HG03457 (cell line): Measurements from ENCODE around the gene NEGR1.

Experiments used
- ATAC-seq: cut with Tn5 transposase; IDR thresholded peaks from one replicate; pipeline ENCODE4 v1.9.1; 2021; ENCODE audit warnings: moderate number of reproducible peaks; ENCODE audit not compliant: unreplicated experiment

The NEGR1 gene

DNA sequence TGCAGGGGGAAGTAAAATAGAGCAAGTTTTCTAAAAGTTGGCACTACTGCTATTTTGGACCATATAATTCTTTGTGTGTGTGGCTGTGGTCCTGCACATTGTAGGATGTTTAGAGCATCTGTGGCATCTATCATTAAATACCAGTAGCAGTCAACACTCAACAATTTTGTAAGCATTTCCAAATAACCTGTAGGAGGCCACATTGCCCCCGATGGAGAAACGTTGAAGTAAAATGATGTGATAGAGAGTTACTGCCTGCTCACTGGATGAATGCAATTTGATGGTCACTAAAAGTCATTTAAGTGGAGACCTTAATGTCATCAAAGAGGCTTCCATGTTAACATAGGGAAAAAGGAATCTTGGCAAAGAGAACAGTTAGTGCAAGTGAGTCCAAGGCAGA lies 560.8 kb downstream of the NEGR1 start:
- no peak for ATAC-seq

DNA sequence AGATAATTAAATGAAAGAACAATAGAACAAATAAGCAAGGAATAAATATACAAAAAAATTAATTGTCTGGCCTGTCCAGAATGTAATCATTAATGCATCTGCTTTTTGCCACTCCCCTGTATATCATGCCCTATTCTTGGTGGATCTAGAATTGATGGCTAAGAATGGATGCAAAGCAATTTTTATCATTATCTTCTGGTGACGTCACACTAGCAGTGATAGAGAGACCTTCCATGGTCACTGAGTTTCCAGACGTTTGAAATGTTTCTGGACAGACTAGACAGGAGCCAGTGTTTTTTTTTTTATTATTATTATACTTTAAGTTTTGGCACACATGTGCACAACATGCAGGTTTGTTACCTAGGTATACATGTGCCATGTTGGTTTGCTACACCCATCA lies 563.0 kb downstream of the NEGR1 start:
- no peak for ATAC-seq

DNA sequence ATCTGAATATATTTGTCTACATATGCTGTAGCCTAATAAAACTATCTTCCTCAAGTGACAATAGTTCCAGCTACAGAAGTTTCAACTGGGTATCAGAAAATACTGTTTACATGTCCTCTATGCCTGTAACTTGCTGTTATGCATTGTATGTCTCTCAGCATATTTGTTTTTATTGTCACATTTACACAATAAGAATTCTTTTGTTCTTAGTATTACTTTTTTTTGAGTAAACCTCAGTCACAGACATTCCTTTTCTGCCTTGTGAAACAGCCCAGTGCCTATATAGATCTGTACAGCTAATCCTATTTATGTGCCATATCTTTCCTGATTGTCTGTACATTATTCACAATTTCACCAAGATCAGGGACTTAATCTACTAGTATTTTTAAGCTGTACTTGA lies 565.2 kb downstream of the NEGR1 start:
- no peak for ATAC-seq

DNA sequence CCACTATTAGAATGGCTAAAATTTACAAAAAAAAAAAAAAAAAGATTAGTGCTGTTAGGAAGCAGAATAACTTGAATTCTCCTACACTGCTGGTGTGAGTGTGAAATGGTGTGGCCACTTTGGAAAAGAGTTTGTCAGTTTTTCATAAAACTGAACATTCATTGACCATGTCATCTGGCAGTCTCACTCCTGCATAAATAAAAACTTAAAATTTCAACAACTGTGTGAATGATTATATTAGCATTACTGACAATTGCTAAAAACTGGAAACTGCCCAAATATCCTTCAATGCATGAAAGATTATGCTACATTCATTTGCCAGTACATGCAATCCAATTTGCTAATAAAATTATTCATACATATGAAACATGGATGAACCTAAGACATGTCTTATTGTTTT lies 570.9 kb downstream of the NEGR1 start:
- ATAC-seq: no peak

DNA sequence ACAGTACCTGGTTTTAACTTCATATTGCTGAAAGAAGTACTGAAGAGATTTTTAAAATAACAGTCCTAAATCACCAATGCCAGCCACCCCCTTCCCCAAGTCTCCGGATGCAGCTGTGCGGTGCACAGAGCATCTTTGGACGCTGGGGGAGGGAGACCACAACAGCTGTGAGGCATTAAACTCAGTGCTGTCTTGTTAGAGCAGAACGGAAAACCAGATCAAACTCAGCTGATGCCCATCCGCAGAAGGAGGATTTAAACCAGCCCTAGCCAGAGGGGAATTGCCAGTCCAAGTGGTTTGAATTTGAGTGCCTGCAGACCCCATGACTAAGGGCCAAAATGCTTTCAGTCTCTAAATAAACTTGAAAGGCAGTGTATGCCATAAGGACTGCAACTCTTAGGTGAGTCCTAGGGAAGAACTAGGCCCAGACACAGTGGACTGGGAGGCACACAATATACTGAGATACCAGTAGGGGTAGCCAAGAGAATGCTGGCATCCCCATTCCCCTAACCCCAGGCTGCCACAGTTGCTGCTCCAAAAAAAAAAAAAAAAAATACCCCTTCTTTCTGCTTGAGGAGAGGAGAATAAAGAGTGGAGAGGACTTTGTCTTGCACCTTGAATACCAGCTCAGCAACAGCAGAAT lies 576.2 kb downstream of the NEGR1 start:
- ATAC-seq: no peak

DNA sequence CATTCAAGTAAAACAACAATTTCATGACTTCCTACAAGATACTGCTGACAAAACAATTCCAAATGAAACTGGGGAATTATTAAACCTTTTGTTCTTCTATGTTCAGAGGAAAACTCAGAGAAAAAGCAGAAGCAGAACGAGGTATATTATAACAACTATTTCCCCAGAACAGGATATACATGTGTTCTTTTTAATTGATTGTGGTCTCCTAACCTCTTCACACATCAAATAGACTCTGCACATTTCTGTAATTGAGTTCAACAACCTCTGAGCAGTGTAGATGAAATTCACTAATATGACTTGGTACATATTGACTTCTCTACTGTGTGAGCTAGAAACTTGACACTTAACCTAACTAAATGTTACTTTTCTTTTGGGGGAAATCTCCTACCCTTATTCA lies 584.2 kb downstream of the NEGR1 start:
- ATAC-seq: no peak

DNA sequence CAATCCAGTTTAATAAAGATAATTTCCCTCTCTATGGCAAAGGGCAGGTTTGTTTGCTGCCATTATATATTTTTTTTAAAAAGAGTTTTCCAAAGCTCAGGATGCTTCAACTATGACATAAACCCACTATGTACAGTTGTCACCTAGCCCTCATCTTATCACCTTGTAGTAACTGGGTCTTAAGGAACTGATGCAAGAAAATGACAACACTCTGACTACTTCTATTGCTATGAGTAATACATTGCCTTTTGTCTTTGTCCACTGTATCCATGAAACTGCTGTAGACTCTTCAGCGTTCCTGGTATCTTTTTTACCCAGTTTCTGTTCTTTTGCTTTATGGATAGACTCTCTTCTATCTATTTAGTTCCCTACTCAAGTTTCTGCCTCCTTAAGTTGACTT lies 586.5 kb downstream of the NEGR1 start:
- ATAC-seq: no peak

DNA sequence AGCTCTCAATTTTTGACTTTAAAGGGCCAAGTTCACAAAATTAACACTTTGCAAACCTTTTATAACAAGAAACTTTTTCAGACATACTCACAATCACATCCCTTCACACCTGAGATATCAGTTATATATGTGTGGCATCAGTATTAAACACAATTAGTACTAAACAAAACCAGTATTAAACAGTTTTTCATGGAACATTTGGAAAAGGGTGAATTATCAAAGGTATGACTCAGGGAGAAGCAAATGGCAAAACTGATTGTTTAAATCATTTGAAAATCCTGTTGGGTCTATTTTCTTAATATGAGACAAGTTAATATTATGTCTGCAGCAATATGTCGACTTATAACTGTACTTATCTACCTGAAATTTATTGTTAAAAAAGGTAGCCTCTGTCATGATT lies 587.3 kb downstream of the NEGR1 start:
- ATAC-seq: no peak

DNA sequence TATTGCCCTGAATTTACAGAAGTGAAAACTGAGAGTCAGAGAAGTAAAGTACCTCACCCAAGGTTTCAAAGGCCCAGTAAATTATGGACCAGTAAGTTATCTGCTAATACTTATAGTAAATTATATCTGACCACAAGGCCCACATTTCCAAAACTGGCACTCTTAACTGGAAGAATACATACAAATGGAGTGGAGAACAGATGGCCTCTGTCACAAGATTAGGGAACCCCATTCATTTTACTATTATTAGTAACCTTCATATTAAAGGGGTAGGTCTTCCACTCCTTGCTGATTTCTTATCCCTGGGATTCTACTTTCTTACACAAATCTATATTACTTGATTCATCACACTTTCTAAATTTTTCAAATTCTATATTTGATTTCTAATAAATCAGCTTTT lies 588.8 kb downstream of the NEGR1 start:
- no peak for ATAC-seq

DNA sequence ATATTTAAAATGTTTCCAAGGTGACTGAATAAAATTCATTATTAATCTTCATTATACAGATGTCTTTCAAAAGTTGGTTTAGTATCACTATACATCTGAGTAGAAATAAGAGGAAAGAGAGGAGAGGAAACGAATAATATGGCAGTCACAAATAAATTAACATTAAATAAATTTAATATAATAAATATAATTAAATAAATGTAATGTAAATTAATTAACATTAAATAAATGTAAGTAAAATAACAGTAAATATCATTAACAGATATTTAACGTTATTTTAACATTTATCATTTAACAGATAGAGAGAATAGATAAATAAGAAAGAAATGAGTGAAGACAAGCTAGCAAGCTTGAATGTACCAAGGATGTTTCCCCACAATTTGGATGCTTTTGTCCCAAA lies 592.7 kb downstream of the NEGR1 start:
- ATAC-seq: no peak

DNA sequence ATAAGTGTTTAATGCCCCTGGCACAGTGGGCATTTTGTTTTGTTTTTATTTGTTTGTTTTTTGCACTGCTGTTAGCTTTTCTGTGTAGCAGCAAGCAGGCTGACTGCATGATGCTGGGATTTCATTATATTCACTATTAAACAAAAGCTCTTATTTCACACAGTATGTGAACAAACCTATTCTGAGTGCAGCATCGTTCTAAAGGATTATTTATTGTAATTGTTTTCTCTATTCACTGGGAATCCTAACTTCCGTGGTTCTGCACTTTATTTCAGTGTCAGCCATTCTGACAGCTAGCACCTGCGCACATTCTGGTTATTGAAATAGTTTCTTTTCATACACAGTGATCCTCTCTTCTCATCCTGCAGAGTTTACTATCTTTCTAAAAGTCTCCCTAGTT lies 595.0 kb downstream of the NEGR1 start:
- ATAC-seq: no peak

DNA sequence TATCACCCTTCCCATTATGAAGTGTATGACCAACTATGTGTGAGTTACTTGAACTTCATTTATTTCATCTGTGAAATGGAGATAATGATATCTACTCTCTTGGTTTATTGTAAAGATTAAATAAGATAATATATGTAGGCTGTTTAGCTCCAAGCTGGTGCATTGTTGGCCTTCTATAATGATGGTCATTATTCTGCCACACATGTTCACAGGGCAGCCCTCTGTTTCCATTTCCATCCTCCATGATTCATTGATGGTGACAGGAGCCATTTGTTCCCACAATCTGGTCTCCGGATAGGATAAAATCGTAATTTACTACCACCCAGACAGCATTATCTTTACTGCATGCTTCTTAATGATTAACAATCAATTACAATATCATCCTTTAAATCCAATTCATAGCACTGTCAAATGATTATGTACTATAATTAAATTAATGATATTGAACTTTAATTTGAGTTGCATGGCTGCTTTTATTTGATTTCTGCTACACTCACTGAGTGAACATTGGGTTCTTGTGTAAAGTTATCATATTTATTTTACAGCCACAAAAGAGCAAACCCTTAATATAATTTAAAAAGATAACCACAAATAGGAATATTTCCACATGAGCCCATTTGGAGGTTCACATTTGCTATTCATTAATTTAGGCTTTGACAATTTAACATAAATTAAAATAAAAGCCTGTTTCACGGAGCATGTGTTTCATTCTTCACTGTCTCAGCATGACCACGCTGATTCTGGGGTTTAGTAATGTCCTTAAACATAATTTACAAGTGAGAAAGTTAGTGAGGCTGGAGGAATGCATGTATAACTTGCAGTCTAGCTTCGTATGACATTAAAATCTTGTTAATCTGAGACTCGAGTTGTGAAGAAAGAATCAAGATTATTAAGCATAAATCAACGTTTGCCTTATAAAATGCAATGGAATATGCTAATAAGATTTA lies 605.1 kb downstream of the NEGR1 start:
- ATAC-seq: no peak

DNA sequence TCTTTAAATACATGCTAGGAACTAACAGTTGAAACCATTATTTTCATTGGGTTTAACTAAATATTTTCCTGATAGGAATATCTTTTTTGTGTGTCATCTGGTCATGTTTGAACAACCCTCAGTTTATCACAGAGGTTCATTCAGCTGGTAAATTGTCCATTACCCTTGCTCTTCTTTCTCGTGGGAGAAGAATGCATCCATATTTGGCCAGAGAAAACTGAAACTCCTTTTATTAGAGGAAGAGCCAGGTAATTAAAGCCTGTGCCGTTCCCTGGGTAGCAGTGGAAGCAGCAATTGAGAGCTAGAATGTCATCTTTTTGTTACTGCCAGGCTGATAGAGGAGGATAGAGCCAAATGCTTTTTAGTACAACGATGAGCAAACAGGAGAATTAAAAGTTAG lies 614.3 kb downstream of the NEGR1 start:
- ATAC-seq: no peak

DNA sequence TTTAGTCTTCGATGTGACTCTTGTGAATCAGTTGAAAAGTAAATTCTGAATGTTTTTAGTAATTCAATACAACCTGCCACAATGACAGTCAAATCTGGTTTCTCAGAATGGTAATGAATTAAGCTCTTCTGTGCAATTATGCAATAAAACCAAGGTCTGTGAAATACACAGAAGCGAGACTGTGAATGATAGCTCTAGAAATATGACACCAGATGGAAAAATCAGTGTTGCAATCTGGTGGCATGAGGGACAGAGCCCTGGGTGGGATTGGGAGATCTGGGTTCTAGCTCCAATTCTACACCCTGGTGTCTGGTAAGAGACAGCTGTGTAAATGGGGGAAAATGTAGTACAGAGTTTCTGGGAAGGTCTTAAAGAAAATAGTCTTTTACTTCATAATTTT lies 615.1 kb downstream of the NEGR1 start:
- no peak for ATAC-seq

DNA sequence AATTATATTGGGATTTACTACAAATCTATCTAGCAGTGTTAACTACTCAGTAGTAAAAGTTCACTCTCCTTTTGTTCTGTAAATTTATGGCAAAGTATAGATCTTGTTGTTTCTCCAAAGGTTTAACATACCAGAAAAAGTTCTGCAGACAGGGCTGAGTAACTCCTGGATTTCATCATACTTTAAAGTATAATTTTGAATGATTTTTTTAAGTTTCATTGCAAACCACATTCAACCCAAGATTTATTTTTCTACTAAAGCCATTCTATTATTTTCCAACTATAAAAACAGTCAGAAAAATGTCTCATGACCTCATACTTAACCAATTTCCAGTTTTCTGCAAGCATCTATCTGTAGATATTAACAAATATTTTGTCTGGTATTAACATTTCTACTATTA lies 615.7 kb downstream of the NEGR1 start:
- ATAC-seq: no peak

DNA sequence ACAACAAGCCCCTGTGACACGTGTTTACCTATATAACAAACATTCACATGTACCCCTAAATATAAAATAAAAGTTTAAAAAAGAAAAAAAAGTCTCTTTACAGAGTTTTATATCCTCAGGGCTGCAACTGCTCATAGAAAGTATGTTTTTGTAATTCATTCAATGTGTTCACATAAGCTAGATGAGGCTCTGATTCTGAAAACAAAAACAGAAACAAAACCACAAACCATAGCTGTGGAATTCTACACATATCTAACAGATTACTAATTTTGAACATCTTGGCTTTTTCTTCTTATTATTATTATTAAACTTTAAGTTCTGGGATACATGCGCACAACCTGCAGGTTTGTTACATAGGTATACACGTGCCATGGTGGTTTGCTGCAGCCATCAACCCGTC lies 621.9 kb downstream of the NEGR1 start:
- no peak for ATAC-seq

DNA sequence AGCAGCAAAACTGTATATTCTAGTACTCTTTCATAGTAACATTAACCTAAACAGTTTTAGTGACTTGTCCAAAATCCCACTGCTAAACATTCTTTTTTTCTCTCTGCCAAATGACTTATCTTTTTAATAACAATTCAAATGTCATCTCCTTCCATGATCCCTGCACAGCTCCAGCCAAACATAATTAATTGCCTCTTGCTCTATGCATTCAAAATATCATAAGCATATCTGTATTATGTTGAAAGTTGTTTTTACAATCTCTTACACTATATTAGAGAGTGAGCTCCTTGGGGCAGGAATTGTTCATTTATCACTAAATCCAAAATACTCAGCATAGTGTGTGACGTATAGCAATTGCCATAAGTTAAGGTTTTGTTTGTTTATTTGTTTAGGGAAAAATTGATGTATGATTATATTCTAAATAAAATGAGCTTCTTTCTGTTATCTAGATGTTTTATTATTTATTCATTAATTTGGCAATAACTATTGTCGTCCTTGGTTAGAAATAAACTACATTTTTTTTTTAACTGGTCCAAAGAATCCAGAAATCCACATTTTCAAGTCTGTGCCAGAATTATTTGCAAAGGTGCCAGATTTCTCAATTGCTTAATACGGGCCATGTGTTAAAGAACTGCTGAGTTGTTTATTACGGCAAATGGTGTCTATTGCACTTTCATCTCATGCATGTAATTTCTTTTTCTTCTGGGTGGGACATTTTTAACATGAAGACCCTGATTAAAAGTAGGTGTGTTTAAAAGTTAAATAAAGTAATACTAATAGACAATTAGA lies 624.3 kb downstream of the NEGR1 start:
- ATAC-seq: no peak

DNA sequence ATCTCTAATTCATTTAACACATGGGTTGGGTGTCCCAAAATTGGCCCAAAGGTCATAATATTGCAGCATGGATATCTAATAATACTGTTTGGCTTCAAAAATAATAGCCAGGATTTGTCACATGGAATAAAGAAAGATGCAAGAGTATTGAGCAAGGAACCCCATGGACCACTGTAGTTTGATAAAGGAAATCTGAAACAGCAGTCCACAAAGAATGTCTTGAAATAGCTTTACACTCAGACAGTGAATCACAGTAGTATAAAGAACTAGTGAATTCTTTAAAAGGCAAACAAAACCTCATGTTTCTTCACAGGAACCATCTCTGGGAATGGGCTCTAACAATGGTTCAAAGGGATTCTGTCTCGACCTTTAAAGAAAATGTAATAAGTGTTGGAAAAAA lies 625.4 kb downstream of the NEGR1 start:
- ATAC-seq: no peak

DNA sequence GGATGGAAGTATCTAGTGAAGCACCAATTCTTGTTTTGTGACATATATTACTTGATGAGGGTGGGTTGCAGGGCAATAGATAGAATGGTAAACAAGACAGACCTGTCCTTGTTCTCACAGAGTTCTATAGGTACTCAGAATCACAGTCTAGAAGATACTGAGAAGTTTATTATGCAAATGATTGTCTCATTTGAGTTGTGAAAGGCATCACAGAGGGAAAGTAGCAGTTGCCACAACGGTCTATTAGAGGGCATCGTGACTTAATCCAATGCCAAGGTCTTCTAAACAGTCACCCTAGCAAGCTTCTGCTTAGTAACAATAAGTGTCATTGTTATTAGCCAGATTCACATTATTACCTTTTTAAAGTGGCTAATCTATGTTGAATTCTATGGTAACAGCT lies 626.7 kb downstream of the NEGR1 start:
- no peak for ATAC-seq

DNA sequence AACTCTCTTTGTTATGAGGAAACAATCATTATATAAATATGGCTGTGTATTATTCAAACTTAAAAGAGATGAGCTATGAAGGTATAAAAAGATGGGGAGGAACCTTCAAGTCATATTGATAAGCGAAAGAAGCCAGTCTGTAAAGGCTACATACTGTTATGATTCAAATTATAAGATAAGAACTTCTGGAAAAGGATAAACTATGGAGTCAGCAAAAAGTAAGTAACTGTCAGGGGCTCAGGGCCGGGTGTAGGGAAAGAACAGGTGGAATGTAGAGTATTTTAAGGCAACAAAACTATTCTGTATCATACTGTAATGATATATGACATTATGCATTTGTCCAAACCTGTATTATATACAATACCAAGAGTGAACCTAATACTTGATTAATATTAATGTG lies 628.4 kb downstream of the NEGR1 start:
- no peak for ATAC-seq

DNA sequence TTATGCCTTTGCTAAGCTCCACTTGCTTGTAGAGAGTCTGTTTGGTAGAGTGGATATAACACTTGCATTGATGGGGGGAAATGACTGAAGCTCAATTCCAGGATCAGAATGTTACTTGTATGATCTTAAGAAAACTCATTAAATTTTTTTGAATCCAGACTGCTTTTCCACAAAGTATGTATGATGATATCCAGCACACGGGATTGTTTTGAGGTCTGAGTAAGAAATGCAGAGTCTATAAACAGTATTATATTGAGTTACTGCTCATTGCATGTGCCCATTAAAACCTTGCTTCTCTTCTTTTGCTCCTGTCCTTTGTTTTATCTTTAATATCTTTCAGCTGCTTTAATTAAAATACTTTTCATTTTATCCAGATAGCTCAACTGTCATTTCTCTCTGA lies 631.1 kb downstream of the NEGR1 start:
- no peak for ATAC-seq

DNA sequence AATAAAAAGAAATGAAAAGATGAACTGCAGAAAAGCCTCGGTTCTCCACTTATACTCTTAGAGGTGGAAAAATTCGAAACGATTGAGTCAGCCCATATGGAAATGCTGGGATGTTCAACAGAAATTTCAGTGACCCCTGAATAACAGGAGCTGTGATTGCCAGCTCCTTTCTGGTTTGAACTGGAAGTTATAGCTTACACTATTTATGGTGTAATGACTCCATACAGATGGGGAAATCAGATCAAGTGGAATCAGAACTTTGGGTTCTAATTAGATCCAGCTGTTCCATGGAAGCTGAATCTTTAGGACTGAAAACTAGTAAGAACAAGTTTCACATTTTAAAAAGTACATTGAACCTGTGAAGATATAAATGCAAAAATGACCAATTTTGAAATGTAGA lies 632.2 kb downstream of the NEGR1 start:
- no peak for ATAC-seq
